PFSK-1 (cell line): ENCODE measurements around the gene MPC1.

Source experiments
- POLR2AphosphoS5 ChIP-seq: IDR thresholded peaks from 2 replicates; pipeline ENCODE4 v1.6.1; 2012; ENCODE audit warnings: low read depth, mild to moderate bottlenecking, control low read depth, low read length, moderate library complexity
- TAF1 ChIP-seq: IDR thresholded peaks from 2 replicates; pipeline ENCODE4 v1.6.1; 2012; ENCODE audit warnings: low read length, control low read depth, borderline replicate concordance; ENCODE audit not compliant: insufficient read depth

- TF ChIP-seq POLR2AphosphoS5 (no peak), TAF1 (no peak)
These were observed 10.7 kb upstream of the MPC1 start for GRCh38 chr6:166393535-166393823.
